ENCODE data around the gene ATG13.
"Not testable (repeated sequence)": the region's sequence is repeated elsewhere in the genome, so short reads cannot be mapped to it uniquely, and the experiment has no call there.

Gene ATG13

GRCh38 chr11:46643986-46644385 is 26.6 kb downstream of the ATG13 start:
- DNase-seq (ENCODE audit: low spot score), result no peak

GRCh38 chr11:46649180-46649738 is 31.9 kb downstream of the ATG13 start:
- peak; percentile 11 for DNase-seq (ENCODE audit: low spot score)

- no peak for DNase-seq (ENCODE audit: low spot score)
Measured at GRCh38 chr11:46655631-46656030, 38.3 kb downstream of the ATG13 start.

GRCh38 chr11:46657186-46657585 is 39.8 kb downstream of the ATG13 start:
- DNase-seq (ENCODE audit: low spot score), result no peak

- no peak for DNase-seq (ENCODE audit: low spot score)
Measured at GRCh38 chr11:46658259-46658658, 40.9 kb downstream of the ATG13 start.

GRCh38 chr11:46659908-46660307 is 42.6 kb downstream of the ATG13 start:
- no peak for DNase-seq (ENCODE audit: low spot score)

- no peak for DNase-seq (ENCODE audit: low spot score)
Measured at GRCh38 chr11:46661836-46662235, 44.5 kb downstream of the ATG13 start.

- no peak for DNase-seq (ENCODE audit: low spot score)
Measured at GRCh38 chr11:46662366-46662765, 45.0 kb downstream of the ATG13 start.

- DNase-seq (ENCODE audit: low spot score), result no peak
Measured at GRCh38 chr11:46663277-46663940, 46.1 kb downstream of the ATG13 start.

GRCh38 chr11:46664612-46665011 is 47.3 kb downstream of the ATG13 start:
- DNase-seq (ENCODE audit: low spot score), result no peak

GRCh38 chr11:46665356-46665755 is 48.0 kb downstream of the ATG13 start:
- no peak for DNase-seq (ENCODE audit: low spot score)

GRCh38 chr11:46666516-46666915 is 49.2 kb downstream of the ATG13 start:
- DNase-seq (ENCODE audit: low spot score), result no peak

- no peak for DNase-seq (ENCODE audit: low spot score)
Measured at GRCh38 chr11:46667043-46667481, 49.7 kb downstream of the ATG13 start.

GRCh38 chr11:46668480-46669085 is 51.2 kb downstream of the ATG13 start:
- DNase-seq (ENCODE audit: low spot score), result no peak

GRCh38 chr11:46669711-46670139 is 52.4 kb downstream of the ATG13 start:
- no peak for DNase-seq (ENCODE audit: low spot score)

GRCh38 chr11:46670521-46670920 is 53.2 kb downstream of the ATG13 start:
- DNase-seq (ENCODE audit: low spot score), result not testable (repeated sequence)

GRCh38 chr11:46671958-46672315 is 54.6 kb downstream of the ATG13 start:
- DNase-seq (ENCODE audit: low spot score), result no peak

GRCh38 chr11:46672381-46672839 is 55.1 kb downstream of the ATG13 start:
- no peak for DNase-seq (ENCODE audit: low spot score)

GRCh38 chr11:46673713-46674462 is 56.5 kb downstream of the ATG13 start:
- DNase-seq (ENCODE audit: low spot score), result no peak

- DNase-seq (ENCODE audit: low spot score), result no peak
Measured at GRCh38 chr11:46674463-46675287, 57.3 kb downstream of the ATG13 start.

GRCh38 chr11:46675288-46675851 is 58.0 kb downstream of the ATG13 start:
- DNase-seq (ENCODE audit: low spot score), result no peak

- DNase-seq (ENCODE audit: low spot score), result no peak
Measured at GRCh38 chr11:46675949-46676348, 58.6 kb downstream of the ATG13 start.
